Suprapubic skin (tissue), 4 donors: ENCODE data around the gene HBP1. TPM values are rescaled to one million over a fixed set of nuclear protein-coding genes. Genes with fewer than 3 reads are reported as not detected.

Experiments
- DNase-seq, 2 donors: peaks; one replicate each; pipeline ENCODE4 v3.0.0-alpha.2; 2019; ENCODE audit warnings: low spot score in 2 of 2
- H3K27ac ChIP-seq: fragments of 200-600 bp; sonication (generic); one replicate; pipeline ENCODE4 v1.5.1; 2019
- H3K27me3 ChIP-seq: fragments of 200-600 bp; sonication (generic); one replicate; pipeline ENCODE4 v1.5.1; 2019
- H3K36me3 ChIP-seq: fragments of 200-600 bp; sonication (generic); one replicate; pipeline ENCODE4 v1.5.1; 2019
- H3K4me1 ChIP-seq: fragments of 200-600 bp; sonication (generic); one replicate; pipeline ENCODE4 v1.5.1; 2019
- H3K4me3 ChIP-seq: fragments of 200-600 bp; sonication (generic); one replicate; pipeline ENCODE4 v1.5.1; 2019; ENCODE audit warnings: mild to moderate bottlenecking
- H3K9me3 ChIP-seq: fragments of 200-600 bp; sonication (generic); one replicate; pipeline ENCODE4 v1.5.1; 2019
- EP300 ChIP-seq: sonication (generic); formaldehyde crosslinking; IDR thresholded peaks from one replicate; pipeline ENCODE4 v1.6.1; 2017; ENCODE audit warnings: antibody characterized with exemption
- POLR2A ChIP-seq, 2 donors: fragments of 450-650 bp; IDR thresholded peaks; one replicate each; pipeline ENCODE4 v1.6.1; 2017; ENCODE audit warnings: antibody characterized with exemption in 2 of 2, mild to moderate bottlenecking in 2 of 2, moderate library complexity in 2 of 2
- POLR2AphosphoS5 ChIP-seq, 3 donors: sonication (generic); formaldehyde crosslinking; IDR thresholded peaks; one replicate each; pipeline ENCODE4 v1.6.1; 2017; ENCODE audit warnings: antibody characterized with exemption in 3 of 3
- WGBS: methylation state at CpG from one replicate; pipeline ENCODE4 v1.1.5; 2018; 5-methylcytosine and 5-hydroxymethylcytosine counted together
- total RNA-seq, 4 donors: library from RNA; depleted of rRNA; stranded (reverse); fragments of >200 nt; gene quantifications; one replicate each; pipeline ENCODE4 v1.1.0, GENCODE V29; 2016
- TF ChIP-seq, protein P1 (sequence below), 2 donors: fragments of 200-600 bp in 1 of 2; fragments of 450-650 bp in 1 of 2; sonication (generic) in 1 of 2; IDR thresholded peaks; one replicate each; pipeline ENCODE4 v1.5.1; 2016 to 2019; ENCODE audit warnings: antibody characterized with exemption in 2 of 2, mild to moderate bottlenecking in 1 of 2, moderate library complexity in 1 of 2

The HBP1 gene
- total RNA-seq, 4 donors from 2014 or later: 101 to 207 (median 138) TPM

DNA sequence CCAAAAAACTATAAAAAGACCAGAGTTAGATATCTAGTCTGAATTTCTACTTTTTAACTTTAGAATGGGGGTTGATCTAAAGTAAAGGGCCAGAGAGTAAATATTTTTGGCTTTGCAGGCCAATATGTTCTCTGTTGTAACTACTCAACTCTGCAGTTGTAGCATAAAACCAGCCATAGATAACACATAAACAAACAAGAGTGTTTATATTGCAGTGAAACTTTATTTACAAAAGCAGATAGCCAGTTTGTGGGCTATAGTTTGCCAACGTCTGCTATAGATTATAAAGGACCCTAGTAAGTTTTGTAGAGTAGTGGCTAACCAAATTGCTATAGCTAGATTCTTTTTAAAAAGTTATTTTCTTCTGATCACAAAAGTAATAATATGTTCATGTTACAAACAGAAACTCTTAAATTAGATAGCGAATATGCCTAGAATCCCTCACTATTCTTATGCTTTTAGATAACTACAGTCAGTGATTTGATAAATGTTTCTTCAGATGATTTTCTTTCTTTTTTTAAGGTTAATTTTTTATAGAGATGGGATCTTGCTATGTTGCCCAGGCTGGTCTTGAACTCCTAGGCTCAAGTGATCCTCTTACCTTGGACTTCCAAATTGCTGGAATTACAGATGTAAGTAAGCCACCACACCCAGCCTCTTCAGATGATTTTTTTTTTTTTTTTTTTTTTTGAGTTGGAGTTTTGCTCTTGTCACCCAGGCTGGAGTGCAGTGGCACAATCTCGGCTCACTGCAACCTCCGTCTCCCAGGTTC is 23.6 kb upstream of the HBP1 start:
- H3K27me3 ChIP-seq: no peaks in the 10 kb centered on the region
- no peak for DNase-seq
- no peaks in the 10 kb centered on the region for H3K9me3 ChIP-seq
- WGBS: 93% methylated on average over 4 of the region's 4 CpGs
- H3K4me1 ChIP-seq: peaks cover 7% of the 10 kb centered on the region
- H3K4me3 ChIP-seq: no peak overlapping the region
- no peak for TF ChIP-seq POLR2AphosphoS5 (IDR thresholded peaks at IDR 0.05)
- no peak for TF ChIP-seq POLR2A (IDR thresholded peaks at IDR 0.05)
- TF ChIP-seq, protein P1, sequence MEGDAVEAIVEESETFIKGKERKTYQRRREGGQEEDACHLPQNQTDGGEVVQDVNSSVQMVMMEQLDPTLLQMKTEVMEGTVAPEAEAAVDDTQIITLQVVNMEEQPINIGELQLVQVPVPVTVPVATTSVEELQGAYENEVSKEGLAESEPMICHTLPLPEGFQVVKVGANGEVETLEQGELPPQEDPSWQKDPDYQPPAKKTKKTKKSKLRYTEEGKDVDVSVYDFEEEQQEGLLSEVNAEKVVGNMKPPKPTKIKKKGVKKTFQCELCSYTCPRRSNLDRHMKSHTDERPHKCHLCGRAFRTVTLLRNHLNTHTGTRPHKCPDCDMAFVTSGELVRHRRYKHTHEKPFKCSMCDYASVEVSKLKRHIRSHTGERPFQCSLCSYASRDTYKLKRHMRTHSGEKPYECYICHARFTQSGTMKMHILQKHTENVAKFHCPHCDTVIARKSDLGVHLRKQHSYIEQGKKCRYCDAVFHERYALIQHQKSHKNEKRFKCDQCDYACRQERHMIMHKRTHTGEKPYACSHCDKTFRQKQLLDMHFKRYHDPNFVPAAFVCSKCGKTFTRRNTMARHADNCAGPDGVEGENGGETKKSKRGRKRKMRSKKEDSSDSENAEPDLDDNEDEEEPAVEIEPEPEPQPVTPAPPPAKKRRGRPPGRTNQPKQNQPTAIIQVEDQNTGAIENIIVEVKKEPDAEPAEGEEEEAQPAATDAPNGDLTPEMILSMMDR (IDR thresholded peaks at IDR 0.05): no peak
- H3K27ac ChIP-seq: no peak overlapping the region
- H3K36me3 ChIP-seq: no peaks in the 10 kb centered on the region

DNA sequence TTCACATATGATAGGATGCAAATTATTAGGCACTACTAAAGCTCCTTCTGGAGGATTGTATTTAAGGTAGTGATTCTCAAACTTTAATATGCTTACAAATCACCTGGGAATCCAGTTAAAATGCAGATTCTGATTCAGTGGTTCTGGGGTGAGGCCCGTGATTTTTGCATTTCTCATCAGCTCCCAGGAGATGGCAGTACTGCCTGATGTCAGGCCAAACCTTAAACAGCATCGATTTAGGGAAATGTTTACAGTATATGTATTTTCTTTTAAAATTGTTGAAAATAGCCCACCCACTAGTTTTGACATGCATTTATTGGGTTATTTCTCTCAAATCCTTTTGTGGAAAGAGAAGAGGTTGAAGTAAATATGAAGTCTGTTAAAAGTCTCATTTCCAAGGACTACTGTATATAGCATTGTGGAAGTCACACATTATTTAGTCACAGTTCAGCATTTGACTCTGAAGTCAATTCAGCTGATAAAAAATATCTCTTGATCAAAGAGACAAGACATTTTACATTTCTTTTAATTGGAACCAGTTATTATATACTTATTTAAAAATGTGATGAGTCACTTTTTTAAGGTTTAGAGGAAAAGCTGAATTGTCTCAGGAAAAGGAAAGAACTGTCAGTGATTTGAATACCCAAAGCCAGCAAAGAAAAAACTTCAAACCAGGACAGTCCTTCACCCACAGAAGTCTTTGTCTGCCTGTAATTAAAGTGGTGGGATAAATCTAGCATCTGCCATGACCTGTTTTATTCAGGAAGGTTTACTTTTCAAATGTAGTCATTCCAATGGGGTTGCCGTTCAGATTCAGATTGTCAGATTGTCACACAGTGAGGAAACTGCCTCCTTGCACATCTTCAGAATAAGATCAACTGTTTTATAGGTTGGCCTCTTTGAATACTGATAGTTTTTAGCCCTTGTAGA is 21.1 kb upstream of the HBP1 start:
- H3K27me3 ChIP-seq: no peaks in the 10 kb centered on the region
- no peaks in the 10 kb centered on the region for H3K9me3 ChIP-seq
- WGBS: 22% methylated on average over 3 of the region's 3 CpGs
- no peak overlapping the region for H3K27ac ChIP-seq
- peaks cover 7% of the 10 kb centered on the region for H3K4me1 ChIP-seq
- no peaks in the 10 kb centered on the region for H3K36me3 ChIP-seq
- TF ChIP-seq, protein P1 (IDR thresholded peaks at IDR 0.05): peak; percentile 34 to 52
- TF ChIP-seq POLR2A (IDR thresholded peaks at IDR 0.05): no peak
- TF ChIP-seq EP300: no peak
- TF ChIP-seq POLR2AphosphoS5 (IDR thresholded peaks at IDR 0.05): no peak
- no peak overlapping the region for H3K4me3 ChIP-seq
- no peak for DNase-seq

DNA sequence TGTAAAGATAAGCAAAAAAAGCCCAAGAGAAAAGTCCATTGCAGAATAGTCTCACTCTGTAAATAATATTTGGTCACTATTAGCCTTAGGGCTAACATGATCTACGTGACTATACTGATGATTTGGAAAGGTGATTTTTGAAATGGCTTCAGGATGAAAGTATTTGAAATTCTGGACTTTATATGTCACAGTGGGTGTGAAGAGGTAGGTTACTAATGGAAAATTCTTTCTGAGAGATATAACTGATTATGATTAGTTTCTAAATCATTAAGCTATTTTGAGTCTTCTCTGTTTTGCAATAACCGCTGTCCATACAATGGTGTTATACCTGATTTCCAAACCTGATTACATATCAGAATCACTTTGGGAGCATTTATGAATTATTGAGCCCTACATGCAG is 20.1 kb upstream of the HBP1 start:
- H3K4me3 ChIP-seq: no peak overlapping the region
- WGBS: 93% methylated on average over 2 of the region's 2 CpGs
- TF ChIP-seq POLR2AphosphoS5 (IDR thresholded peaks at IDR 0.05) (no peak), POLR2A (IDR thresholded peaks at IDR 0.05) (no peak), EP300 (no peak)
- TF ChIP-seq, protein P1 (IDR thresholded peaks at IDR 0.05): no peak
- no peaks in the 10 kb centered on the region for H3K9me3 ChIP-seq
- peaks cover 7% of the 10 kb centered on the region for H3K4me1 ChIP-seq
- H3K27me3 ChIP-seq: no peaks in the 10 kb centered on the region
- no peak for DNase-seq
- no peak overlapping the region for H3K27ac ChIP-seq
- H3K36me3 ChIP-seq: no peaks in the 10 kb centered on the region

DNA sequence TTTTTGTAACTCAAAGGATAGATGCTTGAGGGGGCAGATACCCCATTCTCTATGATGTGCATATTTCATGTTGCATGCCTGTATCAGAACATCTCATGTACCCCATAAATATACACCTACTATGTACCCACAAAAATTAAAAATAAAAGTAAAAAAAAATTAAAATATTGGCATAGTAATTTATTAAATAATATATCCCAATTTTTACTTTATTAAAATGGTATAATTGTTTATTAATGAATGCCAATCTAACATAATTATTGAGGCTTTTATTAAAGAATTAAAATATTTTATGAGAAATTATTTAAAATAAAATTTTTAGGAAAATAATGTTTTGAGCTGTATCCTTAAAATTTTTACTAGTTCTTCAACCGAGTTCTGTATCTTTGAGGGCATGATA is 18.9 kb upstream of the HBP1 start:
- 94% methylated on average over 1 of the region's 1 CpG for WGBS
- DNase-seq: no peak
- H3K4me1 ChIP-seq: peaks cover 7% of the 10 kb centered on the region

More for the DNA sequence above, 18.9 kb upstream of the HBP1 start:
- no peak overlapping the region for H3K4me3 ChIP-seq
- no peaks in the 10 kb centered on the region for H3K27me3 ChIP-seq
- H3K27ac ChIP-seq: no peak overlapping the region
- H3K36me3 ChIP-seq: no peaks in the 10 kb centered on the region
- TF ChIP-seq EP300: no peak
- TF ChIP-seq, protein P1 (IDR thresholded peaks at IDR 0.05): no peak
- no peak for TF ChIP-seq POLR2AphosphoS5 (IDR thresholded peaks at IDR 0.05)
- no peak for TF ChIP-seq POLR2A (IDR thresholded peaks at IDR 0.05)
- no peaks in the 10 kb centered on the region for H3K9me3 ChIP-seq
